Measurements from ENCODE around the gene PRKAG2. TPM values are rescaled to one million over a fixed set of nuclear protein-coding genes. Genes with fewer than 3 reads are reported as not detected.

The PRKAG2 gene
- total and polyA plus RNA-seq, 8 donors: 19.9 to 302 (median 60.9) TPM

GRCh38 chr7:151924508-151924907, 47.6 kb upstream of the PRKAG2 start:
- TF ChIP-seq POLR2A (IDR thresholded peaks at IDR 0.05): no peak
- TF ChIP-seq EP300 (IDR thresholded peaks at IDR 0.05): no peak
- no peak for TF ChIP-seq POLR2AphosphoS5 (IDR thresholded peaks at IDR 0.05)
- TF ChIP-seq, protein P1, sequence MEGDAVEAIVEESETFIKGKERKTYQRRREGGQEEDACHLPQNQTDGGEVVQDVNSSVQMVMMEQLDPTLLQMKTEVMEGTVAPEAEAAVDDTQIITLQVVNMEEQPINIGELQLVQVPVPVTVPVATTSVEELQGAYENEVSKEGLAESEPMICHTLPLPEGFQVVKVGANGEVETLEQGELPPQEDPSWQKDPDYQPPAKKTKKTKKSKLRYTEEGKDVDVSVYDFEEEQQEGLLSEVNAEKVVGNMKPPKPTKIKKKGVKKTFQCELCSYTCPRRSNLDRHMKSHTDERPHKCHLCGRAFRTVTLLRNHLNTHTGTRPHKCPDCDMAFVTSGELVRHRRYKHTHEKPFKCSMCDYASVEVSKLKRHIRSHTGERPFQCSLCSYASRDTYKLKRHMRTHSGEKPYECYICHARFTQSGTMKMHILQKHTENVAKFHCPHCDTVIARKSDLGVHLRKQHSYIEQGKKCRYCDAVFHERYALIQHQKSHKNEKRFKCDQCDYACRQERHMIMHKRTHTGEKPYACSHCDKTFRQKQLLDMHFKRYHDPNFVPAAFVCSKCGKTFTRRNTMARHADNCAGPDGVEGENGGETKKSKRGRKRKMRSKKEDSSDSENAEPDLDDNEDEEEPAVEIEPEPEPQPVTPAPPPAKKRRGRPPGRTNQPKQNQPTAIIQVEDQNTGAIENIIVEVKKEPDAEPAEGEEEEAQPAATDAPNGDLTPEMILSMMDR (IDR thresholded peaks at IDR 0.05): no peak
- 44 to 73% (median 60%) methylated on average over 8 of the region's 8 CpGs for WGBS, 5 donors
- Histone ChIP-seq H3K9me3 (no peaks in the 10 kb centered on the region), H3K27me3 (no peaks in the 10 kb centered on the region), H3K4me3 (no peak overlapping the region), H3K36me3 (no peaks in the 10 kb centered on the region), H3K4me1 (peaks cover 25 to 53% (median 42%) of the 10 kb centered on the region in 4 donors), H3K27ac (peak overlapping the region in 4 of 5 donors; percentile 18 to 80 (median 73))
- DNase-seq: peak in 1 of 2 donors; percentile 30
- intact Hi-C loops (cut with DNase I; ENCODE audit: low total_unique reads): no loop called here

DNA sequence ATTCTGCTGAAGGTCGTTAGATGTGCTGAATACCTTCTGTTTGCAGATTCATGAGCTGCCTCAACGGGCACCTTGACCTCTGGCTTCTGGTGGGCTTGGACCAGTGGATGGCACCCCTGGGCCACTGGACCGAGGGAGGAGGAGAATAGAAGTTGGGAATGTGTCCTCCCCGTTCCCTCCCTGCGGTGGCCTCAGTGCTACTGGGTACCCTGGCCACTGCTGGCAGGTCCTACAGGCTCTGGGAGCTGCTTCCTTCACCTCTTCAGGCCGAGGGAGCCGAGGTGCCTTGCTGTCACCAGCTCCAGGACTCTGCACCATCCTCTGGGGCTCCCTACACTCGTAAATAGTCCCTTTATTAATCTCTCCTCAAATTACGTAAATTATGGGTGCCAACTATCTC, 47.1 kb upstream of the PRKAG2 start:
- no peaks in the 10 kb centered on the region for H3K9me3 ChIP-seq
- TF ChIP-seq POLR2A (IDR thresholded peaks at IDR 0.05) (no peak), POLR2AphosphoS5 (IDR thresholded peaks at IDR 0.05) (no peak), EP300 (IDR thresholded peaks at IDR 0.05) (no peak)
- TF ChIP-seq, protein P1 (IDR thresholded peaks at IDR 0.05): no peak
- WGBS, 5 donors: 88 to 94% (median 93%) methylated on average over 9 of the region's 9 CpGs
- H3K27ac ChIP-seq: peak overlapping the region; percentile 18 to 80 (median 69)
- no peaks in the 10 kb centered on the region for H3K27me3 ChIP-seq
- intact Hi-C loops (cut with DNase I; ENCODE audit: low total_unique reads): no loop called here
- H3K4me1 ChIP-seq: peaks cover 30 to 58% (median 47%) of the 10 kb centered on the region in 4 donors
- DNase-seq: no peak
- H3K36me3 ChIP-seq: no peaks in the 10 kb centered on the region
- no peak overlapping the region for H3K4me3 ChIP-seq

- intact Hi-C loops (cut with DNase I; ENCODE audit: low total_unique reads): no loop called here
- Histone ChIP-seq H3K36me3 (no peaks in the 10 kb centered on the region), H3K4me3 (no peak overlapping the region), H3K27ac (peak overlapping the region; percentile 48 to 80 (median 69)), H3K4me1 (peaks cover 37 to 65% (median 54%) of the 10 kb centered on the region in 4 donors), H3K27me3 (no peaks in the 10 kb centered on the region), H3K9me3 (no peaks in the 10 kb centered on the region)
- DNase-seq: peak; percentile 27 to 45
- TF ChIP-seq POLR2A (IDR thresholded peaks at IDR 0.05) (no peak), EP300 (IDR thresholded peaks at IDR 0.05) (no peak), POLR2AphosphoS5 (IDR thresholded peaks at IDR 0.05) (no peak)
- TF ChIP-seq, protein P1 (IDR thresholded peaks at IDR 0.05): no peak
- WGBS, 5 donors: 38 to 57% (median 45%) methylated on average over 16 of the region's 16 CpGs
Measured at GRCh38 chr7:151923097-151923876, 46.4 kb upstream of the PRKAG2 start.

DNA sequence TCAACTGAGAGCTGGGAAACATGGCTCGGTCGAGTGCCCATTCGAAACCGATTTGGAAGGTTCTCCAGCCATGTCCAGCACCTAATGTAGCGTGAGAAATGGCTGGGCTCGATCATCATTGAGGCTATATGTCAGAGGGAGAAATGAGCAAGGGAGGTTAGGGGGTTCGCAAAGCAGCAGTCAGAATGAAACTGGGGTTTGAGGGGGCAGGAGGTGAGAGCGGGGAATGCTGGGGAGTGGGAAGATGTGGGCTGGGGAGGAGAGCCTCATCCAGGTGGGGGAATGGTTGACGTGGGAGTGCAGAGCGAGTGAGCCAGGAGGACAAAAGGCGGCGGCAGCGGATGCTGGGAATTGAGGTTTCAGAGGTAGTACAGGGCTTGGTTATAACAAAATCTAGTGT, 44.5 kb upstream of the PRKAG2 start:
- Histone ChIP-seq H3K4me1 (peaks cover 45 to 62% (median 56%) of the 10 kb centered on the region in 4 donors), H3K27me3 (no peaks in the 10 kb centered on the region), H3K27ac (no peak overlapping the region), H3K4me3 (no peak overlapping the region), H3K9me3 (no peaks in the 10 kb centered on the region), H3K36me3 (no peaks in the 10 kb centered on the region)
- intact Hi-C loops (cut with DNase I; ENCODE audit: low total_unique reads): no loop called here
- TF ChIP-seq POLR2AphosphoS5 (IDR thresholded peaks at IDR 0.05): no peak
- TF ChIP-seq EP300 (IDR thresholded peaks at IDR 0.05): no peak
- TF ChIP-seq, protein P1 (IDR thresholded peaks at IDR 0.05): no peak
- no peak for TF ChIP-seq POLR2A (IDR thresholded peaks at IDR 0.05)
- no peak for DNase-seq
- WGBS, 5 donors: 89 to 95% (median 93%) methylated on average over 13 of the region's 13 CpGs
